Loucy (cell line): Measurements from ENCODE around the gene IGSF21.

ENCODE experiments used
- H2AFZ ChIP-seq: fragments of 200-600 bp; sonication (generic); 2 replicates; pipeline ENCODE4 v1.6.0; 2016; ENCODE audit warnings: antibody characterized with exemption, mild to moderate bottlenecking, low read length, moderate library complexity
- H3F3A ChIP-seq: fragments of 200-600 bp; 2 replicates; pipeline ENCODE4 v1.6.0; 2016; ENCODE audit warnings: antibody characterized with exemption, low read depth, mild to moderate bottlenecking
- H3K27me3 ChIP-seq: fragments of 200-600 bp; sonication (generic); 2 replicates; pipeline ENCODE4 v1.6.1; 2014; ENCODE audit warnings: low read length, mild to moderate bottlenecking; ENCODE audit not compliant: insufficient read depth, poor library complexity, severe bottlenecking
- H3K36me3 ChIP-seq: fragments of 200-600 bp; sonication (generic); 2 replicates; pipeline ENCODE4 v1.6.1; 2016; ENCODE audit warnings: low read length; ENCODE audit not compliant: insufficient read depth
- H3K4me1 ChIP-seq: fragments of 200-600 bp; sonication (generic); 2 replicates; pipeline ENCODE4 v1.5.1; 2014; ENCODE audit warnings: low read length, mild to moderate bottlenecking; ENCODE audit not compliant: insufficient read depth, poor library complexity, severe bottlenecking
- H3K4me2 ChIP-seq: fragments of 200-600 bp; sonication (generic); 2 replicates; pipeline ENCODE4 v1.6.0; 2014; ENCODE audit warnings: antibody characterized with exemption, low read length, low read depth, mild to moderate bottlenecking; ENCODE audit not compliant: poor library complexity, severe bottlenecking
- H3K4me3 ChIP-seq: fragments of 200-600 bp; sonication (generic); 2 replicates; pipeline ENCODE4 v1.5.1; 2014; ENCODE audit warnings: low read length, mild to moderate bottlenecking, mixed read lengths; ENCODE audit not compliant: poor library complexity, severe bottlenecking
- H3K79me2 ChIP-seq: fragments of 200-600 bp; sonication (generic); 2 replicates; pipeline ENCODE4 v1.6.1; 2014; ENCODE audit warnings: low read length; ENCODE audit not compliant: insufficient read depth
- H3K9ac ChIP-seq: fragments of 200-600 bp; sonication (generic); 2 replicates; pipeline ENCODE4 v1.6.0; 2014; ENCODE audit warnings: mild to moderate bottlenecking, low read depth, low read length, moderate library complexity; ENCODE audit not compliant: poor library complexity, severe bottlenecking
- H3K9me2 ChIP-seq: fragments of 200-600 bp; sonication (generic); replicated peaks from 2 replicates; pipeline ENCODE4 v1.6.1; 2016; ENCODE audit warnings: low read depth, low read length, mixed read lengths
- H3K9me3 ChIP-seq: fragments of 200-600 bp; sonication (generic); 2 replicates; pipeline ENCODE4 v1.6.1; 2014; ENCODE audit warnings: mild to moderate bottlenecking, antibody characterized with exemption, low read length, low read depth; ENCODE audit not compliant: insufficient read depth
- H4K20me1 ChIP-seq: fragments of 200-600 bp; sonication (generic); 2 replicates; pipeline ENCODE4 v1.6.0; 2014; ENCODE audit warnings: antibody characterized with exemption, low read length, mild to moderate bottlenecking; ENCODE audit not compliant: insufficient read depth, poor library complexity, severe bottlenecking
- EZH2phosphoT487 ChIP-seq: fragments of 200-600 bp; IDR thresholded peaks from 2 replicates; pipeline ENCODE4 v1.6.1; 2018; ENCODE audit warnings: antibody characterized with exemption, mild to moderate bottlenecking, moderate library complexity, borderline replicate concordance
- TF ChIP-seq, protein P1 (sequence below): fragments of 200-600 bp; sonication (generic); conservative IDR thresholded peaks from 2 replicates; pipeline ENCODE4 v1.5.1; 2014; ENCODE audit warnings: mild to moderate bottlenecking, antibody characterized with exemption, low read length

The IGSF21 gene

DNA sequence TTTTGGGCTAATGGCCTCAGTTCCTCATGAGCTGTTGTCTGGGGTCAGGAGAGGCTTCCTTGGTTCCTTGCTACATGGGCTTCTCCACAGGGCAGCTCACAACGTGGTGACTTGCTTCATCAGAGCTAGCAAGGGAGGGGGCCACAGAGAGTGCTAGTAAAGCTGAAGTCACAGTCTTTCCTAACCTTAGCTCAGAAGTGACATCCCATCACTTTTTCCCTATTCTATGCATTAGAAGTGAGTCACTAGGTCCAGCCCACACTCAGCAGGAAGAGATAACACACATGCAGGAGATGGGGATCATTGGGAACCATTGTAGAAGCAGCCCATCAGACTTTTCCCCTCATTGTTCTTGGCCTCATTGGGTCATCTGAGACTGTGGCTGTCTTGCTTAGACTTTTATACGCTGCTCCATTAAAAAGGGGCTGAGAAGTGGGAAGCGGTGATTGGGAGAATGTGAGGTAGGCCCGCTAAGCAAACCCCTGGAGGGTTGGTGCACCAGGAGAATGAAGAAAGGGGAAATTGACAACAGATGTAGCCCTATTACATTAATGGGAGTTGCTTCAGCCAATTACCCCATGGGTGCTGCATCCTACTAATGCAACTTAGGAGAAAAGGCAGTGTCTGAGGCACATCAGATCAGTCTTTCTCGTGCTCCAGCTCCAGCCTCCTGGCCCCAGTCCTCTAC, 22.1 kb upstream of the IGSF21 start:
- Histone ChIP-seq H3K9me3 (no peaks in the 10 kb centered on the region), H3K9ac (no peak overlapping the region), H3K4me1 (no peaks in the 10 kb centered on the region), H3K4me2 (no peak overlapping the region), H3K79me2 (no peaks in the 10 kb centered on the region), H3K36me3 (no peaks in the 10 kb centered on the region), H4K20me1 (no peaks in the 10 kb centered on the region), H3K4me3 (no peak overlapping the region), H2AFZ (no peak overlapping the region), H3K27me3 (no peaks in the 10 kb centered on the region), H3F3A (no peaks in the 10 kb centered on the region), H3K9me2 (no peaks in the 10 kb centered on the region)
- TF ChIP-seq, protein P1, sequence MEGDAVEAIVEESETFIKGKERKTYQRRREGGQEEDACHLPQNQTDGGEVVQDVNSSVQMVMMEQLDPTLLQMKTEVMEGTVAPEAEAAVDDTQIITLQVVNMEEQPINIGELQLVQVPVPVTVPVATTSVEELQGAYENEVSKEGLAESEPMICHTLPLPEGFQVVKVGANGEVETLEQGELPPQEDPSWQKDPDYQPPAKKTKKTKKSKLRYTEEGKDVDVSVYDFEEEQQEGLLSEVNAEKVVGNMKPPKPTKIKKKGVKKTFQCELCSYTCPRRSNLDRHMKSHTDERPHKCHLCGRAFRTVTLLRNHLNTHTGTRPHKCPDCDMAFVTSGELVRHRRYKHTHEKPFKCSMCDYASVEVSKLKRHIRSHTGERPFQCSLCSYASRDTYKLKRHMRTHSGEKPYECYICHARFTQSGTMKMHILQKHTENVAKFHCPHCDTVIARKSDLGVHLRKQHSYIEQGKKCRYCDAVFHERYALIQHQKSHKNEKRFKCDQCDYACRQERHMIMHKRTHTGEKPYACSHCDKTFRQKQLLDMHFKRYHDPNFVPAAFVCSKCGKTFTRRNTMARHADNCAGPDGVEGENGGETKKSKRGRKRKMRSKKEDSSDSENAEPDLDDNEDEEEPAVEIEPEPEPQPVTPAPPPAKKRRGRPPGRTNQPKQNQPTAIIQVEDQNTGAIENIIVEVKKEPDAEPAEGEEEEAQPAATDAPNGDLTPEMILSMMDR, result no peak
- TF ChIP-seq EZH2phosphoT487, result no peak

DNA sequence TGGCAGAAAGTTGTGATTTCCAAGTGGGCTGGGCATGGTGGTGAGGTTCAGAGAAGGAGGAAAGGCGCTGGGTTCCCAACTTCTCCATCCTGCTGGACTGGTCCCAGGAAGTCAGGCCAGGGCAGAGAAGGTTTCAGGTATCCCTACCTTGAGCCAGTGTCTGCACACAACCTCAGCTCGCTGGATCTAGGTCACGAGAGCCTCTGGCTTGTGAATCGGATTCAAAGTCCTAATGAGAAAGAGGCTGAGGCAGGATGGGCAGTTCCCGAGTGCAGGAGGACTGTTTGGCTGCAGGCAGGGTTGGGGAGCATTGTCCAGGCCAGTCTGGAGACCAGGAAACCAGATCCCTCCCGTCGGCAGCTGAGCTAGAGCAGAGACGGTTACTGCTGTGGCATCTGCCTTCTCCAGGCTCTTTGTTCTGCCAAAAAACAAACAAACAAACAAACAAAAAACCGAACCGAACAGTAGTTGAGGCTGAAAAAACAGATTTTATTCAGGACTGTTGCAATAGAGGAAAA, 19.5 kb upstream of the IGSF21 start:
- no peaks in the 10 kb centered on the region for H3K79me2 ChIP-seq
- H3K9me2 ChIP-seq, result no peaks in the 10 kb centered on the region
- no peak overlapping the region for H3K9ac ChIP-seq
- H2AFZ ChIP-seq, result no peak overlapping the region
- H3K36me3 ChIP-seq, result no peaks in the 10 kb centered on the region
- TF ChIP-seq, protein P1, result no peak
- no peak for TF ChIP-seq EZH2phosphoT487
- no peaks in the 10 kb centered on the region for H3K9me3 ChIP-seq
- no peak overlapping the region for H3K4me2 ChIP-seq
- no peaks in the 10 kb centered on the region for H3K27me3 ChIP-seq
- no peaks in the 10 kb centered on the region for H3K4me1 ChIP-seq
- H3F3A ChIP-seq, result no peaks in the 10 kb centered on the region
- H3K4me3 ChIP-seq, result no peak overlapping the region
- no peaks in the 10 kb centered on the region for H4K20me1 ChIP-seq

DNA sequence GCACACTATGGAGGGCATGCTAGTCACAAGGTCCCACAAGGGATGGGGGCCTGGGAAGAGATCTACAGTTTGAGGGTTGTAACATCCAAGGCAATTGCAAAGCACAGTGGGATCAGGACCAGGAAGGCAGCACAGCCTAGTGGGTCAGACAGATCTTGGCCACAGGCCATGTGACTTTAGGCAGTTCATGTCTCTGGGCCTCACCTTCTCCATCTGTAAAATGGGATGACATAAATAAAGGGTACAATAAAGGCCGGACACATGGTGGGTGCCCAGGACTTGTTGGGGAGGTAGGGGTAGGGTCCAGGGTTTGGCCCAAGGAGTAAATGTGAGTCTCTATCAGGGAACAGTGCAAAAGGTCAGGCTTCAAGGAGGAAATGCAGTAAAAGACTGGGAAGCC, 18.1 kb upstream of the IGSF21 start:
- TF ChIP-seq EZH2phosphoT487, result no peak
- TF ChIP-seq, protein P1, result no peak
- Histone ChIP-seq H2AFZ (no peak overlapping the region), H3K36me3 (no peaks in the 10 kb centered on the region), H4K20me1 (no peaks in the 10 kb centered on the region), H3K4me2 (no peak overlapping the region), H3K4me1 (no peaks in the 10 kb centered on the region), H3K4me3 (no peak overlapping the region), H3K9me3 (no peaks in the 10 kb centered on the region), H3K9ac (no peak overlapping the region), H3K9me2 (no peaks in the 10 kb centered on the region), H3K27me3 (no peaks in the 10 kb centered on the region), H3K79me2 (no peaks in the 10 kb centered on the region), H3F3A (no peaks in the 10 kb centered on the region)
